Measurements from ENCODE around the gene ASCL5. TPM values are rescaled to one million over a fixed set of nuclear protein-coding genes. Genes with fewer than 3 reads are reported as not detected.

Gene ASCL5
- total RNA-seq, 1 experiment from 2014 or later = 0.15 TPM

GRCh38 chr1:201156819-201157218, 29.8 kb upstream of the ASCL5 start:
- Histone ChIP-seq H3K23me2 (ENCODE audit: insufficient read length, low read depth, low read length, poor library complexity, severe bottlenecking) (no peaks in the 10 kb centered on the region), H3K4me2 (ENCODE audit: insufficient read depth, insufficient read length, low read length) (no peak overlapping the region), H4K5ac (ENCODE audit: insufficient read length, low read depth, low read length) (no peak overlapping the region), H2AFZ (ENCODE audit: low read length) (no peak overlapping the region), H3K9me3 (ENCODE audit: control insufficient read depth, low read depth, low read length) (no peaks in the 10 kb centered on the region), H3K23ac (ENCODE audit: insufficient read length, low read depth, low read length) (no peak overlapping the region), H3K4ac (ENCODE audit: low read depth, low read length) (no peak overlapping the region), H2BK120ac (ENCODE audit: low read depth, low read length, poor library complexity, severe bottlenecking) (no peak overlapping the region), H3T11ph (ENCODE audit: low read length) (no peak overlapping the region), H3K27me3 (ENCODE audit: insufficient read depth, low read length) (no peaks in the 10 kb centered on the region), H4K20me1 (ENCODE audit: control insufficient read depth, insufficient read depth, insufficient read length) (peaks cover 2% of the 10 kb centered on the region), H2BK5ac (ENCODE audit: insufficient read length, low read length) (no peak overlapping the region), H2AK5ac (ENCODE audit: insufficient read length, low read length) (no peak overlapping the region), H2BK12ac (ENCODE audit: insufficient read length, low read depth, low read length) (no peak overlapping the region), H3K18ac (ENCODE audit: insufficient read length, low read depth, low read length) (no peak overlapping the region), H3K4me1 (ENCODE audit: insufficient read depth, low read length) (peaks cover 4% of the 10 kb centered on the region; the same call in 1 of the 2 replicates), H3K79me2 (ENCODE audit: insufficient read depth, low read length) (no peaks in the 10 kb centered on the region), H3K56ac (ENCODE audit: insufficient read length, low read depth, low read length) (no peak overlapping the region), H3K27ac (ENCODE audit: insufficient read length, low read depth, low read length) (no peak overlapping the region), H3K14ac (ENCODE audit: insufficient read depth, low read length) (no peak overlapping the region), H3K9ac (ENCODE audit: extremely low read depth, insufficient read length, low read length) (no peak overlapping the region), H4K91ac (ENCODE audit: insufficient read length, low read depth, low read length) (no peak overlapping the region), H3K79me1 (ENCODE audit: insufficient read depth, low read depth, low read length, poor library complexity, severe bottlenecking) (no peaks in the 10 kb centered on the region), H2BK20ac (ENCODE audit: low read depth, low read length, poor library complexity, severe bottlenecking) (no peak overlapping the region), H2BK15ac (ENCODE audit: low read depth, low read length) (no peak overlapping the region), H4K8ac (replicated peaks; ENCODE audit: insufficient read length, low read depth, low read length) (no peak overlapping the region)
- peaks cover 5% of the 10 kb centered on the region; the same call in 1 of the 2 replicates for H3K27me3 Mint-ChIP-seq (ENCODE audit: low read depth)
- H3K36me3 Mint-ChIP-seq (ENCODE audit: insufficient read depth in 1 of 3, low read depth in 3 of 3) = peaks cover 4 to 13% (median 6%) of the 10 kb centered on the region in 3 experiments; a peak in 5 of 7 replicates
- no peak overlapping the region for H3K27ac Mint-ChIP-seq
- H3K4me1 Mint-ChIP-seq = peaks cover 20 to 23% of the 10 kb centered on the region in 2 experiments
- no peaks in the 10 kb centered on the region for H3K9me3 Mint-ChIP-seq
- no peak for DNase-seq
- TF ChIP-seq CTCF (conservative IDR thresholded peaks at IDR 0.05) = no peak
- no peak overlapping the region for H3K4me3 Mint-ChIP-seq
